Thoracic aorta (tissue), 2 donors: ENCODE measurements around the gene FADS6. TPM values are rescaled to one million over a fixed set of nuclear protein-coding genes. Genes with fewer than 3 reads are reported as not detected.
"Not testable (repeated sequence)": the region's sequence is repeated elsewhere in the genome, so short reads cannot be mapped to it uniquely, and the experiment has no call there.

ENCODE experiments used
- ATAC-seq: fragments of 150-250 bp; one replicate; pipeline ENCODE4 v1.8.0; 2017; ENCODE audit warnings: low read depth; ENCODE audit not compliant: insufficient number of reproducible peaks, low FRiP score
- DNase-seq: peaks from one replicate; pipeline ENCODE4 v3.0.0-alpha.2; 2020; ENCODE audit warnings: low spot score
- H3K27ac ChIP-seq, 2 donors: fragments of 200-600 bp; sonication (generic); 1 replicate in 1 of 2; 2 replicates in 1 of 2; pipeline ENCODE4 v1.5.1; 2016; ENCODE audit warnings: mild to moderate bottlenecking in 2 of 2, moderate library complexity in 2 of 2
- H3K27me3 ChIP-seq: fragments of 200-600 bp; sonication (generic); replicated peaks from 2 replicates; pipeline ENCODE4 v1.6.0; 2016; ENCODE audit warnings: mild to moderate bottlenecking; ENCODE audit not compliant: insufficient read depth
- H3K36me3 ChIP-seq: fragments of 200-600 bp; sonication (generic); one replicate; pipeline ENCODE4 v1.5.1; 2016
- H3K4me1 ChIP-seq, 2 donors: fragments of 200-600 bp; sonication (generic); 1 replicate in 1 of 2; 2 replicates in 1 of 2; pipeline versions ENCODE4 v1.5.1 to v1.6.0; 2016; ENCODE audit warnings: low read depth in 2 of 2, mild to moderate bottlenecking in 1 of 2; ENCODE audit not compliant: control insufficient read depth in 1 of 2
- H3K4me3 ChIP-seq: fragments of 200-600 bp; sonication (generic); 2 replicates; pipeline ENCODE4 v1.5.1; 2016; ENCODE audit warnings: mild to moderate bottlenecking
- H3K9me3 ChIP-seq: fragments of 200-600 bp; sonication (generic); 2 replicates; pipeline ENCODE4 v1.5.1; 2016
- total RNA-seq, 2 donors: library from RNA; depleted of rRNA; stranded (reverse); fragments of >200 nt; gene quantifications; one replicate each; pipeline versions ENCODE4 v1.1.0 to v1.2.3, GENCODE V29; 2016
- TF ChIP-seq, protein P1 (sequence below): fragments of 200-600 bp; sonication (generic); IDR thresholded peaks from one replicate; pipeline ENCODE4 v1.5.1; 2019; ENCODE audit warnings: antibody characterized with exemption

The FADS6 gene
- total RNA-seq, 2 donors from 2014 or later = not detected

DNA sequence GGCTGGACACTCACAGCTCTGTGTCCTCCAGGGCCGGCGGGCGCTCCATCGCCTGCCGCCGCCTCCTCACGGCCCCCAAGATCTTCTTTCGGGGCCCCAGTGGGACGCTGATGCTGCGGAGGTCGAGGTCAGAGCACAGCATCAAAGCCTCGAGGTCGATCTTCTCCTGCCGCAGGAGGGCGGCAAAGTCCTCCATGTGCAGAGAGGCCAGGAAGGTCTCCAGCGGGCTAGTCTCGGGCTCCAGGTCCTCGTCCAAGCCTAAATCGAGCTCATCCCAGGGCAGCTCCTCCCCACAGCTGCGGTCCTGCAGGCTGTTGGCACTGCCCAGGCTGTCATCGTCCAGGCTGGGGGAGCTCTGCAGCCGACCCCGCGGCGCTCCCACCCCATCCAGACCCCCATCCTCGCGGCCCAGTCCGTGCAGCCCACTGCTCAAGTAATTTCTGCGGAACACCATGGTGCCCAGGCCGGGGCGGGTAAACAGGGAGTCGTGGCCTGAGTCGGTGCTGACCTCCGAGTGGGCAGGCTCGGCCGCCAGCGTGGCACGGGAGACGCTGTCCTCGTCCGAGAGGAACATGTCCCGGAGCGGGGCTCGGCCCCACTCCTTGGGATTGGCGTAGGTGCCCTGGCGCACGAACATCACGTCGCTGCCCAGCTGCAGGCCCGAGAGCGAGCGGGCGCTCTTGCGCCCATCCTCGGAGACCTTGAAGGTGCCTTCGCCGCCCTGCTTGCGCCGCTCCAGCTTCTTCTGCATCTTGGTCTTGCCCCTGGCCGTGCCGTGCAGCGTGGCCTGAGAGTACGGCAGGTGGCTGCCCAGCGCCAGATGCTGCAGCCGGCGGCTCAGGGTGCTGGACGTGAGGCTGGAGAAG, 26.2 kb upstream of the FADS6 start:
- no peak for ATAC-seq
- Histone ChIP-seq H3K27me3 (peaks cover 4% of the 10 kb centered on the region), H3K9me3 (no peaks in the 10 kb centered on the region), H3K27ac (no peak overlapping the region), H3K4me3 (no peak overlapping the region), H3K36me3 (no peaks in the 10 kb centered on the region), H3K4me1 (peaks cover 16 to 17% of the 10 kb centered on the region in 2 donors)
- DNase-seq = no peak
- TF ChIP-seq, protein P1, sequence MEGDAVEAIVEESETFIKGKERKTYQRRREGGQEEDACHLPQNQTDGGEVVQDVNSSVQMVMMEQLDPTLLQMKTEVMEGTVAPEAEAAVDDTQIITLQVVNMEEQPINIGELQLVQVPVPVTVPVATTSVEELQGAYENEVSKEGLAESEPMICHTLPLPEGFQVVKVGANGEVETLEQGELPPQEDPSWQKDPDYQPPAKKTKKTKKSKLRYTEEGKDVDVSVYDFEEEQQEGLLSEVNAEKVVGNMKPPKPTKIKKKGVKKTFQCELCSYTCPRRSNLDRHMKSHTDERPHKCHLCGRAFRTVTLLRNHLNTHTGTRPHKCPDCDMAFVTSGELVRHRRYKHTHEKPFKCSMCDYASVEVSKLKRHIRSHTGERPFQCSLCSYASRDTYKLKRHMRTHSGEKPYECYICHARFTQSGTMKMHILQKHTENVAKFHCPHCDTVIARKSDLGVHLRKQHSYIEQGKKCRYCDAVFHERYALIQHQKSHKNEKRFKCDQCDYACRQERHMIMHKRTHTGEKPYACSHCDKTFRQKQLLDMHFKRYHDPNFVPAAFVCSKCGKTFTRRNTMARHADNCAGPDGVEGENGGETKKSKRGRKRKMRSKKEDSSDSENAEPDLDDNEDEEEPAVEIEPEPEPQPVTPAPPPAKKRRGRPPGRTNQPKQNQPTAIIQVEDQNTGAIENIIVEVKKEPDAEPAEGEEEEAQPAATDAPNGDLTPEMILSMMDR = no peak

DNA sequence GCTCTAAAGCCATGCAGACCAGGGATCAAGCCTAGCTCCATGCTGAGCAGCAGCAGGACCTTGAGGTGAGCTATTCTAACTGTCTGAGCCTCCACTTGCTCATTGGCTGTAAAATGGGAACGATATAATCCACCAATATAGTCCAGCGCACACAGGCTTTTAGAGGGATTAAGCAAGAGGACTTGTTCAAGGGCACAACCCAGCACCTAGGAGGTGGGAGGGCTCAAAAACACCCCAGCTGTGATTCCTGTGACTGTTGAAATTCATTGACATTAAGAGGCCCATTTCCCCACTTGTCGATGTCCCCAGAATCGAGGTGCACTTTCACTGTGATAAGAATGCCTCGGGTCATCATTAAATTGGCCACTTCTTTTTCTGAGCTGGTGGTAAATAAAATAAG, 25.5 kb upstream of the FADS6 start:
- H3K27me3 ChIP-seq = peaks cover 2% of the 10 kb centered on the region
- DNase-seq (no peak), ATAC-seq (no peak)
- no peaks in the 10 kb centered on the region for H3K9me3 ChIP-seq
- H3K27ac ChIP-seq = no peak overlapping the region
- no peaks in the 10 kb centered on the region for H3K36me3 ChIP-seq
- H3K4me3 ChIP-seq = no peak overlapping the region
- TF ChIP-seq, protein P1 = no peak
- peaks cover 8 to 10% of the 10 kb centered on the region in 2 donors for H3K4me1 ChIP-seq

DNA sequence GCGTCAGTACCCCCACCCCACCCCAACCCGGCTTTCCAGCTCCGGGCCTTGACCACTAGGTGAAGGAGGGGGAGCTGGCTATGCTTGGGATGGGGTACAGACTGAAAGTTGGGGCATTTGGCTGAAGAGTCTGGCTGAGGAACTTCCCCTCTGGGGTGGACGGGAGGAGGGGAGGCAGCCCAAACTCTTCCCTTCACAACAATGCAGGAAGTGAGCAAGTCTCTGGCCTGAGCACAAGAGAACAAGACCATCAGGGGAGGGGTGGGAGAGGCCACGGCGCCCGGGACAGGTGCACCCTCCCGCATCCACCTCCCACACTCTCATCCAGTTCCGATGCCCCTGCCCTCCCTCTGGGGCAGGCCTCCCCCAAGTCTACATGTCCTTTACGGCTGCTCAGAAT, 24.0 kb upstream of the FADS6 start:
- TF ChIP-seq, protein P1 = no peak
- no peaks in the 10 kb centered on the region for H3K27me3 ChIP-seq
- no peak overlapping the region for H3K27ac ChIP-seq
- ATAC-seq (no peak), DNase-seq (no peak)
- no peaks in the 10 kb centered on the region for H3K4me1 ChIP-seq
- H3K9me3 ChIP-seq = no peaks in the 10 kb centered on the region
- no peaks in the 10 kb centered on the region for H3K36me3 ChIP-seq
- no peak overlapping the region for H3K4me3 ChIP-seq

DNA sequence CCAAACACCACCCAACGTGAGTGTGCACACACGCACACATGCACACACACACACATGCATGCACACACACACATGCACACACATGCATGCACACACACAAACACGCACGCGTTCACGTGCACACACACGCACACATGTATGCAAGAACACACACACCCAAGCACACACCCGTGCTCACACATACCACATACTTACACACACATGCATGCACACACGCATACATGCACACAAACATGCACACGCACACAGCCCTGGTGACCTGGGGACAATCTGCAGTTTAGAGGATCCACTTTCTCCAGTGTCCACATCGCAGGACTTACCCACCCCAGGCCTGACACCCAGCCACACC, 23.4 kb upstream of the FADS6 start:
- H3K36me3 ChIP-seq = no peaks in the 10 kb centered on the region
- ATAC-seq = no peak
- H3K27me3 ChIP-seq = no peaks in the 10 kb centered on the region
- H3K4me1 ChIP-seq = no peaks in the 10 kb centered on the region
- no peak for DNase-seq
- H3K9me3 ChIP-seq = no peaks in the 10 kb centered on the region
- H3K27ac ChIP-seq = no peak overlapping the region
- TF ChIP-seq, protein P1 = no peak
- H3K4me3 ChIP-seq = no peak overlapping the region

DNA sequence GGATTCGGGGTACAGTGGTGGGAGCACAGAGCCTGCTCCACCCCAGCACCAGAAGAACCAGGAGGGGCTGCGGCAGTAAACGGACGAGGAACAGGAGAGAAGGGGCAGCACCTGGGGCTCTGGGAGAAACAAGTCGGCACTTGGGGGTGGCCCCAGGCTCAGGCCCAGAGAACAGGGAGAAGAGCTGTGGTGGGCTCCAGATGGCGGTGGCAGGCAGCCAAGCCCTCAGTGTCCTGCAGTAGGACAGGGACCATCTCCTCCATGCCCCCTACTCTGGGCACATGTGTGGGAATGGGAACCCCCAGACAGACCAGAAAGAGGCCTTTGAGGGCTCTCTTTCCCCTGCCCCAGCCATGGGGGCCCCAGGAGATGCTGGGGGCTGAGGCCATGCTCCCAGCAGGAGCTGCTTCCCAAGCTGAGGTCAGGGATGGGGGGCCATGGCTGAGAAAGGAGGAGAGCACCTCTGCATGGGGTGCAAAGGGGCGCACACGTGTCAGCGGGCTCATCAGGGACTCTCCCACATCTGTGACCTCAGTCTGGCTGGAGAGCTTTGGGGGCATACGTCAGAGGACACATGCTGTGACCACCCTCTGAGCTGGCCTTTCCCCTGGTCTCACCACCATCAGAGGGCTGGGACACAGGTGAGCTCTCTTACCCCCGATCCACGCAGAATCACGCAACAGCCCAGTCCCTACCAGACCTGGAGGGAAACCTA, 22.9 kb upstream of the FADS6 start:
- no peaks in the 10 kb centered on the region for H3K36me3 ChIP-seq
- no peak for DNase-seq
- no peak overlapping the region for H3K27ac ChIP-seq
- no peaks in the 10 kb centered on the region for H3K27me3 ChIP-seq
- H3K9me3 ChIP-seq = no peaks in the 10 kb centered on the region
- TF ChIP-seq, protein P1 = no peak
- no peak overlapping the region for H3K4me3 ChIP-seq
- ATAC-seq = no peak
- no peaks in the 10 kb centered on the region for H3K4me1 ChIP-seq

DNA sequence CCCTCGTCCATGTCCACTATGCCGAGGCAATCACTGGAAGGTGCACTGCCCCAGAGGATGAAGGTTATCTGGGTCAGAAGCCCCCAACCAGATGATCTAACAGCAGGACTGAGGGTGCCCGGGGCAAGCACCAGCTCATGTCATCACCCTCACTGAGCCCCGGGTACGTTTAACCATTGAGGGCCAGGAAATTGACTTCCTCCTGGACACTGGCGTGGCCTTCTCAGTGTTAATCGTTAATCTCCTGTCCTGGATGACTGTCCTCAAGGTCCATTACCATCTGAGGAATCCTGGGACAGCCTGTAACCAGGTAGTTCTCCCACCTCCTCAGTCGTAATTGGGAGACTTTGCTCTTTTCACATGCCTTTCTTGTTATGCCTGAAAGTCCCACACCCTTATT, 18.0 kb upstream of the FADS6 start:
- H3K36me3 ChIP-seq, H3K27ac ChIP-seq, ATAC-seq, DNase-seq, H3K9me3 ChIP-seq, H3K4me1 ChIP-seq, H3K27me3 ChIP-seq, H3K4me3 ChIP-seq: not testable (repeated sequence)

DNA sequence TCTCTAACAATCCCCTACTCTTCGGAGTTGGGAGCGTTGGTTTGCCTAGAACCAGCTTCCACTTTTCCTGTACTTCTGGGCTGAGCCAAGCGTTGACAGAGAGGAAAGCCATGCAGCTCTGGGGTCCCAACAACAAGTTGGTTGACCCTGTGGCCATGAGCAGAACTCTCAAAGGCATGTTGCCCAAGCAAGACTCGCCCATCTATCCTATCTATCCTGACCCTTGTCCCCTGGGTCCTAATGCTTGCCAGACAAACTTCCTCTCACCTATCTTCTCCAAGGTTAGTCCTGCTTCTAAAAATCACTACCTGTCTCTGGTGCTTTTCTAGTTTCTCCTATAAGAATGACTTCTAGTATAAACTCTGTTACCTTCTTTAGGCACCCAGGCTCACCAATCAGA, 15.7 kb upstream of the FADS6 start:
- not testable (repeated sequence) for H3K4me1 ChIP-seq, H3K9me3 ChIP-seq, H3K4me3 ChIP-seq, ATAC-seq, H3K27ac ChIP-seq, H3K36me3 ChIP-seq, DNase-seq, H3K27me3 ChIP-seq
